GM20000 (cell line): ENCODE data around the gene IL19.

Source experiments
- DNase-seq: peaks from one replicate; pipeline ENCODE4 v3.0.0; 2012; ENCODE audit warnings: low spot score
- TF ChIP-seq, protein P1 (sequence below): IDR thresholded peaks from 2 replicates; pipeline ENCODE4 v1.5.1; 2012; ENCODE audit warnings: mild to moderate bottlenecking, control low read depth; ENCODE audit errors: extremely low read depth, missing control alignments

IL19 gene

DNA sequence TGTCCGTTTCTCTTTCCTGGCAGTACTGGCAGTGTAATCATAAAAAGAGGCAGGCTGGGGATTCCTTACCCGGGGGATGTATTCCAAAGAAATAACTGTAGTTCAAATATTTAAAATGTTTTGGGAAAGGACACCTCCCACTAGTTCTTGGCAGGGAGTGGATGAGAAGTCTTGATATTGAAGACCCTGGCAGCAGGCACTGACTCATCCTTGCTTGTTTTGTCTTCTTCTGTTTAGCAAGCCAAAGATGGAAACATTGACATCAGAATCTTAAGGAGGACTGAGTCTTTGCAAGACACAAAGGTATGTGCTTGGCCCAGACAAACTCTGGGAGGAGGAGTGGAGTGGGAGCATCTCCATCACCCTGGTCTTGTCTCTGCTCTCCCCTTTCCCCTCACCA lies 95.5 kb downstream of the IL19 start:
- DNase-seq = no peak
- TF ChIP-seq, protein P1, sequence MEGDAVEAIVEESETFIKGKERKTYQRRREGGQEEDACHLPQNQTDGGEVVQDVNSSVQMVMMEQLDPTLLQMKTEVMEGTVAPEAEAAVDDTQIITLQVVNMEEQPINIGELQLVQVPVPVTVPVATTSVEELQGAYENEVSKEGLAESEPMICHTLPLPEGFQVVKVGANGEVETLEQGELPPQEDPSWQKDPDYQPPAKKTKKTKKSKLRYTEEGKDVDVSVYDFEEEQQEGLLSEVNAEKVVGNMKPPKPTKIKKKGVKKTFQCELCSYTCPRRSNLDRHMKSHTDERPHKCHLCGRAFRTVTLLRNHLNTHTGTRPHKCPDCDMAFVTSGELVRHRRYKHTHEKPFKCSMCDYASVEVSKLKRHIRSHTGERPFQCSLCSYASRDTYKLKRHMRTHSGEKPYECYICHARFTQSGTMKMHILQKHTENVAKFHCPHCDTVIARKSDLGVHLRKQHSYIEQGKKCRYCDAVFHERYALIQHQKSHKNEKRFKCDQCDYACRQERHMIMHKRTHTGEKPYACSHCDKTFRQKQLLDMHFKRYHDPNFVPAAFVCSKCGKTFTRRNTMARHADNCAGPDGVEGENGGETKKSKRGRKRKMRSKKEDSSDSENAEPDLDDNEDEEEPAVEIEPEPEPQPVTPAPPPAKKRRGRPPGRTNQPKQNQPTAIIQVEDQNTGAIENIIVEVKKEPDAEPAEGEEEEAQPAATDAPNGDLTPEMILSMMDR = no peak

DNA sequence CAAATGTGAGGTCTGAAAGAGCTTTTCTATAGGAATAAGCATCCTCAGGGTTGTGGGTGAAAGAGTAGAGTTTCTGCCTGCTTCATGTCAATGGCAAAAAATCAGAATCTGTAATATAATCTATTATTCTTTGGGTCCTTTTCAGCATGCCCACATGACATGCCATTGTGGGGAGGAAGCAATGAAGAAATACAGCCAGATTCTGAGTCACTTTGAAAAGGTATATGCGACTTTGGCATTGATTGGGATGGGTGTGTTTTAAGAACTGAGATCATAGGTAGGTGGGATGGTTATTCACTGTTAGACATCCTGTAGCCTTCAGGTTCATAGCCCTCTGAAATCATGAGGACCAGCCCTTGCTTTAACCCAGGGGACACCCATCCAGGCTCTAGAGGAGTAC lies 96.7 kb downstream of the IL19 start:
- TF ChIP-seq, protein P1 = no peak
- no peak for DNase-seq

DNA sequence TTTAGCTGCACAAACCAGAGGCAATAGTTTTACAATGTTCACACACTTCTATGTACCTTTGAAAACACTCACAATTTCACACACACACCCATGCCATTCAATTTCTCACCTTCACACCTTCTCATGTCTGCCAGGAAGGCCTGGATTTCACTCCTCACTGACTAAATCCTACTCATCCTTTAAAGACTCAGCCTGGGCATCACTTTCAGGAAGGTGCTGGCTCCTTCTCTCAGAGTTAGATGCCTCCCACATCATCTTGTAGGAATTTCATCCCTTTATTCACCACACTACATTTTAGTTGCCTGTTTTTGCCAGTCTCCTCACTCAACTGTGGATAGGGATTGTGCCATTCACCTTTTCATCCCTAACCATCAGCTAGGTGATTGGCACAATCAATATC lies 97.1 kb downstream of the IL19 start:
- TF ChIP-seq, protein P1 = no peak
- DNase-seq = no peak

DNA sequence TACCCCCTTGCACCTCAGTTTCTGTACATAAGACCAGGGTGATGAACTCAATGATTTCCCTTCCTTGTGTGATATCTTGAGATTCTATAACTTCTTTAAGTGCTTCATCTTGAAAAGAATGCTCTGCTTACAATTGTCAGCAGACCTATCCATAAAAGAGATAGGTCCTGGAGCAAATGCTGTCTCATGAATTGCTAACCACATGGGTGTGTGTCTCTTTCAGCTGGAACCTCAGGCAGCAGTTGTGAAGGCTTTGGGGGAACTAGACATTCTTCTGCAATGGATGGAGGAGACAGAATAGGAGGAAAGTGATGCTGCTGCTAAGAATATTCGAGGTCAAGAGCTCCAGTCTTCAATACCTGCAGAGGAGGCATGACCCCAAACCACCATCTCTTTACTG lies 97.7 kb downstream of the IL19 start:
- TF ChIP-seq, protein P1 = no peak
- DNase-seq = no peak

DNA sequence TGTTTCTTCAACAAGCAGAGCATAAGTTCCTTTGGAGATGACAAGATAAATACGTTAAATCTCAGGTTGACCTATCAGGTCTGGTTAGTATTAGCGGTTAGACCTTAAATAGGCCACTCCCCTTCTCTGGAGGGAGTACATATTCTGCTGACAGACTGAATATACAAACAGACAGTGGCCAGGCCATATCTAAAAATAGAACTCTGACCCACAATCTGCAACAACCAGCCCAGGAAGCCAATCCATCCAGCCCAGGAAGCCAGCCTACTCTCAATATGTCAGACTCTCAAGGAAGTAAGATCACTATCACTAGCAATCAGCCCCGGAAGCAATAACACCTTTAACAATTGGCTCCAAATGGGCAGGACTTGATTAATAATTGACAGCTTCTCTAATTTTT lies 101.6 kb downstream of the IL19 start:
- DNase-seq = no peak
- TF ChIP-seq, protein P1 = no peak

DNA sequence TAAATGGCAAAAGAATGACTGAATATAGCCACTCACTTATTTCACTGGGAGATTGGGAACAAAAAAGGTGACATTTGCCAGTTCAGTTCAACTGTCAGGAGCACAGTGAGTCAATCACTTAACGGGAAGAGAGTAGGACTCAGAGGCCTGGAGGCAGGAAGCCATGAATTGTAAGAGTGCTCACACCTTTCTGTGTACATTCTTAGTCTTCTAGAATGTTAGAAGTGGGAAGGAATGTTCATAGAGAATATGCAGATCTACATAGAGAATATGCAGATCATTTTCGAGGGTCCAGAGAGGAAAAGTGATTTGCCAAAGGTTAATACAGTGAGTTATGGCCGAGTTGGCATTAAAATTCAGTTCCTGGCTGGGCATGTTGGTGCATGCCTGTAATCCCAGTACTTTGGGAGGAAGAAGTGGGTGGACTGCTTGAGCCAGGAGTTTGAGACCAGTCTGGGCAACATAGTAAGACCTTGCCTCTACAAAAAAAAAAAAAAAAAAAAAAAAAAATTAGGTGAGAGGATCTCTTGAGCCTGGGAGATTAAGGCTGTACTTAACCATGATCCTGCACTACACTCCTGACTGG lies 103.1 kb downstream of the IL19 start:
- DNase-seq = no peak
- TF ChIP-seq, protein P1 = no peak

DNA sequence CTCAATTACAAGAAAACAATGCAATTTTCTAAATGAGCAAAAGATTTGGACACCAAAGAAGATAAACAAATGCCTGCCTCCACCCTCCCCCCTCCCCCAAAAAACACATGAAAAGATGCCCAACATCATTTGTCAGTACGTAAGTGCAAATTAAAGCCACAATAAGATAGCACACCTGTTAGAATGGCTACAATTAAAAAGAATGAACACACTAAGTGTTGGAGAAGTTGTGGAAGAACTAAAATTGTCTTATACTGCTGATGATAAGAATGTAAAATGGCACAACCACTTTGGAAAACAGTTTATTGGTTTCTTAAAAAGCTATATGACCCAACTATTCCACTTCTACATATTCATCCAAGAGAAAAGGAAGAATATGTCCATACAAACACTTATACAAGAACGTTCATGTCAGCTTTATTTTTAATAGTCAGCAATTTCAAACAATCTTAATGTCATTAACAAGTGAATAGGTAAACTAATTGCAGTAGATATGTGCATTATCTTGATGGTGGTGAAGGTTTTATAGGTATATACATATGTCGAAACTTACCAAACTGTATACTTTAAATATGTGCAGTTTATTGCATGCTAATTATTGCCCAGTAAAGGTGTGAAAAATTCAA lies 105.3 kb downstream of the IL19 start:
- TF ChIP-seq, protein P1 = no peak

More for the DNA sequence above, 105.3 kb downstream of the IL19 start:
- no peak for DNase-seq
